Vagina (tissue), 2 donors: ENCODE data around the gene BORCS6. TPM values are rescaled to one million over a fixed set of nuclear protein-coding genes. Genes with fewer than 3 reads are reported as not detected.
"Not testable (repeated sequence)": the region's sequence is repeated elsewhere in the genome, so short reads cannot be mapped to it uniquely, and the experiment has no call there.

Experiments
- DNase-seq, 2 donors: peaks; one replicate each; pipeline ENCODE4 v3.0.0-alpha.2; 2017; ENCODE audit errors: extremely low spot score in 2 of 2
- H3K27ac ChIP-seq: fragments of 200-600 bp; sonication (generic); one replicate; pipeline ENCODE4 v1.5.1; 2019
- H3K27me3 ChIP-seq: fragments of 200-600 bp; sonication (generic); one replicate; pipeline ENCODE4 v1.5.1; 2019
- H3K36me3 ChIP-seq, 2 donors: fragments of 200-600 bp; sonication (generic); one replicate each; pipeline ENCODE4 v1.5.1; 2017 to 2019
- H3K4me1 ChIP-seq: fragments of 200-600 bp; sonication (generic); one replicate; pipeline ENCODE4 v1.5.1; 2019
- H3K4me3 ChIP-seq, 2 donors: fragments of 200-600 bp; sonication (generic); 1 replicate in 1 of 2; 2 replicates in 1 of 2; pipeline ENCODE4 v1.5.1; 2016 to 2019
- H3K9me3 ChIP-seq: fragments of 200-600 bp; sonication (generic); one replicate; pipeline ENCODE4 v1.5.1; 2019
- POLR2A ChIP-seq, 2 donors: fragments of 450-650 bp; IDR thresholded peaks; one replicate each; pipeline ENCODE4 v1.6.1; 2017; ENCODE audit warnings: antibody characterized with exemption in 2 of 2, mild to moderate bottlenecking in 2 of 2, moderate library complexity in 2 of 2
- POLR2AphosphoS5 ChIP-seq, 2 donors: sonication (generic); formaldehyde crosslinking; IDR thresholded peaks; one replicate each; pipeline ENCODE4 v1.9.0; 2017; ENCODE audit warnings: antibody characterized with exemption in 2 of 2, mild to moderate bottlenecking in 2 of 2, low read depth in 1 of 2; ENCODE audit not compliant: insufficient read depth in 1 of 2
- intact Hi-C: fragments of 100-400 bp; cut with DNase I; formaldehyde crosslinking; loops from one replicate; pipeline ENCODE4 v1.15.1; 2023
- total RNA-seq: library from RNA; depleted of rRNA; stranded (reverse); fragments of >200 nt; gene quantifications from one replicate; pipeline ENCODE4 v1.2.3, GENCODE V29; 2016
- TF ChIP-seq, protein P1 (sequence below), 3 experiments: fragments of 450-650 bp in 2 of 3; fragments of 200-600 bp in 1 of 3; sonication (generic) in 1 of 3; IDR thresholded peaks; one replicate each; pipeline ENCODE4 v1.5.1; 2017 to 2019; ENCODE audit warnings: antibody characterized with exemption in 3 of 3, mild to moderate bottlenecking in 2 of 3, moderate library complexity in 2 of 3

BORCS6 gene
- total RNA-seq, 1 donor from 2014 or later = 9.6 TPM

DNA sequence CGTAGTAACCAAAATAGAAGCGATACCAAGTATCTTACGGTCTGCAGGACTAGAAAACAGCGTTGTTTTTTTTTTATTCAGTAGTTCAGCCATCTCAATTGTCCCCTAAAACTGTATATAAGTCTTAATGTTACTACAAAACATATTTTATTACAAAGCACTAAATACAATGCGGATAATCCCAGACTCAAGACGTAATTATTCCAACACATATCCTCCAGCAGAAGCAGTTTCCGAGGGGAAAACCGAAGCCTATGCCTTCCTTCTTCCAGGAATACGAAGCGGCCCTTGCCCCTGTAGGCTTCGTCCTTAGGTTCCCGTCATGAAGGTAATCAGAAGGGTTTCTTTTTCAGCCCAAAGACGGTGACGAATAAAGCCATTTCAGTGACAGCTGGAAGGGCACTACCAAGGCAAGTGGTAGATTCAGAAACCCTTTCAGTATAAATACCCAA lies 16.1 kb downstream of the BORCS6 start:
- intact Hi-C loops = no loop called here
- peak overlapping the region; percentile 92 for H3K27ac ChIP-seq

DNA sequence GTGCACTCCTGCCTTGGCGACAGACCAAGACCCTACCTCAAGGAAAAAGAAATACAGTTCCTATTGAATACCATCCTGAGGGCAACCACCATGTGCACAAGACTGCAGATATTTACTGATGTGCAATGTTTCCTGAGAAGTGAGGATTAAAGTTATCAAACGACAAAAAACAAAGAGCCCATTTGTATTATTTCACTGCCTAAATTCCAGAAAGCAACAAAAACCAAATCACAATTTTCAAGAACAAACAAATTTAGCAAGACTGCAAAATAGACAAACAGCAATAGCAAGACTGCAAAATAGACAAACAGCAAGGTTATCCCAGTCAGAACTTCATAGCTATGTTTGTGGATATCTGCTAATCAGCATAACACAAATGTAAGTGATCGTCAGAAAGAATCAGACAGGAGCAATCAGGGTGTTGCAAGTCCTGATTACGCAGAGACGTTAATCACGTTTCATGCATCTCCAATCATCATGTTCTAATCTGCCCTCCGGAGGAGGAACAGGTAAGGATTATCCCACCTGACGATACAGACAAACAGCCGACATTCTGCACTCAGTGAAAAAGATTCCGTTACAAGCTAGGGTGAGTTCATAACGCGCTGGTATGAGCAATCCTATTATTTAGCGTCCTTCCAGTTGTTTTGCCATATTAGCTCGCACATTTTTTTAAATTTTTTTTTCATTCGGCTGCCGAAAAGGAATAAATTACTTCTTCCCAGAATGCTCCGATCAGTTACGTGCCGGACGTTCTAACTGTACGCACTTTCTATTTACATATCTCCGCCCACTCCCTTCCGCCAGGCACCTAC lies 16.7 kb downstream of the BORCS6 start:
- Histone ChIP-seq H3K36me3 (no peaks in the 10 kb centered on the region), H3K4me1 (peaks cover 32% of the 10 kb centered on the region), H3K4me3 (peak overlapping the region; percentile 18 to 39), H3K9me3 (no peaks in the 10 kb centered on the region), H3K27me3 (no peaks in the 10 kb centered on the region), H3K27ac (peak overlapping the region; percentile 92)
- intact Hi-C loops = no loop called here
- TF ChIP-seq, protein P1, sequence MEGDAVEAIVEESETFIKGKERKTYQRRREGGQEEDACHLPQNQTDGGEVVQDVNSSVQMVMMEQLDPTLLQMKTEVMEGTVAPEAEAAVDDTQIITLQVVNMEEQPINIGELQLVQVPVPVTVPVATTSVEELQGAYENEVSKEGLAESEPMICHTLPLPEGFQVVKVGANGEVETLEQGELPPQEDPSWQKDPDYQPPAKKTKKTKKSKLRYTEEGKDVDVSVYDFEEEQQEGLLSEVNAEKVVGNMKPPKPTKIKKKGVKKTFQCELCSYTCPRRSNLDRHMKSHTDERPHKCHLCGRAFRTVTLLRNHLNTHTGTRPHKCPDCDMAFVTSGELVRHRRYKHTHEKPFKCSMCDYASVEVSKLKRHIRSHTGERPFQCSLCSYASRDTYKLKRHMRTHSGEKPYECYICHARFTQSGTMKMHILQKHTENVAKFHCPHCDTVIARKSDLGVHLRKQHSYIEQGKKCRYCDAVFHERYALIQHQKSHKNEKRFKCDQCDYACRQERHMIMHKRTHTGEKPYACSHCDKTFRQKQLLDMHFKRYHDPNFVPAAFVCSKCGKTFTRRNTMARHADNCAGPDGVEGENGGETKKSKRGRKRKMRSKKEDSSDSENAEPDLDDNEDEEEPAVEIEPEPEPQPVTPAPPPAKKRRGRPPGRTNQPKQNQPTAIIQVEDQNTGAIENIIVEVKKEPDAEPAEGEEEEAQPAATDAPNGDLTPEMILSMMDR (IDR thresholded peaks at IDR 0.05) = no peak
- TF ChIP-seq POLR2A (IDR thresholded peaks at IDR 0.05) (peak; percentile 96 to 99), POLR2AphosphoS5 (IDR thresholded peaks at IDR 0.05; ENCODE audit: insufficient read depth in 1 of 2, low read depth in 1 of 2) (peak; percentile 60 to 98)
- DNase-seq = no peak

More for the DNA sequence above, 16.1 kb downstream of the BORCS6 start:
- peaks cover 32% of the 10 kb centered on the region for H3K4me1 ChIP-seq
- DNase-seq = no peak
- TF ChIP-seq POLR2AphosphoS5 (IDR thresholded peaks at IDR 0.05; ENCODE audit: insufficient read depth in 1 of 2, low read depth in 1 of 2) (no peak), POLR2A (IDR thresholded peaks at IDR 0.05) (no peak)
- TF ChIP-seq, protein P1 (IDR thresholded peaks at IDR 0.05) = no peak
- H3K9me3 ChIP-seq = no peaks in the 10 kb centered on the region
- peak overlapping the region; percentile 18 to 39 for H3K4me3 ChIP-seq
- no peaks in the 10 kb centered on the region for H3K27me3 ChIP-seq
- H3K36me3 ChIP-seq = no peaks in the 10 kb centered on the region

DNA sequence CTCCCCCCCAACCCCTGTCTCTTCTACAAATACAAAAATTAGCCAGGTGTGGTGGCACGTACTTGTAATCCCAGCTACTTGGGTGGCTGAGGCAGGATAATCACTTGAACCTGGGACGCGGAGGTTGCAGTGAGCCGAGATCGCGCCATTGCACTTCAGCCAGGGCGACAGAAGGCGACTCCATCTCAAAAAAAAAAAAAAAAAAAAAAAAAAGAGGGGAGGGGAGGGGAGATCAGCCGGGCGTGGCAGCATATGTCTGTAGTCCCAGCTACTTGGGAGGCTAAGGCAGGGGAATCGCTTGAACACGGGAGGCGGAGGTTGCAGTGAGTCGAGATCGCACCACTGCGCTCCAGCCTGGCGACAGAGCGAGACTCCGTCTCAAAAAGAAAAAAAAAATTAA lies 19.8 kb downstream of the BORCS6 start:
- H3K27me3 ChIP-seq, H3K36me3 ChIP-seq, H3K4me3 ChIP-seq, H3K27ac ChIP-seq, intact Hi-C loops, H3K9me3 ChIP-seq, DNase-seq: not testable (repeated sequence)
- peaks cover 14% of the 10 kb centered on the region for H3K4me1 ChIP-seq

DNA sequence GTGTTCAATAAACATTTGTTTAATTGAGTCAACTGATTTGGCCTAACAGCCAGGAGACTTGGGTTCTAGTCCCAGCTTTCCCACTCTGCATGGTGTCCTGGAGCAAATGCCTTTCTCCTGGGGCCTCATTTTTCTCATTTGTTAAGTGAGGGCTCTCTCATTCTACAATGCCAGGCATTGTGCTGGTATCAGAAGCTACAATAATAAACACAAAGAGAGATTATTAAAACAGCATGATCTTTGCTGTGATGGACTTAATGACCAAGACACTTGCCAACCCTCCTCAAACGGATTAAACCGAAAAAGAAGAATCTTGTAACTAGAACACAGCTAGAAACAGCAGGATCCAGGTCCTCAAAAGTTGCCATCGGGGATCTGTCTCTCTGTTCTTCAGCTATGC lies 22.5 kb downstream of the BORCS6 start:
- Histone ChIP-seq H3K27ac (no peak overlapping the region), H3K4me3 (no peak overlapping the region), H3K4me1 (peaks cover 20% of the 10 kb centered on the region), H3K27me3 (no peaks in the 10 kb centered on the region), H3K36me3 (no peaks in the 10 kb centered on the region), H3K9me3 (no peaks in the 10 kb centered on the region)
- intact Hi-C loops = no loop called here
- no peak for DNase-seq
- TF ChIP-seq POLR2A (IDR thresholded peaks at IDR 0.05) (no peak), POLR2AphosphoS5 (IDR thresholded peaks at IDR 0.05; ENCODE audit: insufficient read depth in 1 of 2, low read depth in 1 of 2) (no peak)
- TF ChIP-seq, protein P1 (IDR thresholded peaks at IDR 0.05) = no peak

DNA sequence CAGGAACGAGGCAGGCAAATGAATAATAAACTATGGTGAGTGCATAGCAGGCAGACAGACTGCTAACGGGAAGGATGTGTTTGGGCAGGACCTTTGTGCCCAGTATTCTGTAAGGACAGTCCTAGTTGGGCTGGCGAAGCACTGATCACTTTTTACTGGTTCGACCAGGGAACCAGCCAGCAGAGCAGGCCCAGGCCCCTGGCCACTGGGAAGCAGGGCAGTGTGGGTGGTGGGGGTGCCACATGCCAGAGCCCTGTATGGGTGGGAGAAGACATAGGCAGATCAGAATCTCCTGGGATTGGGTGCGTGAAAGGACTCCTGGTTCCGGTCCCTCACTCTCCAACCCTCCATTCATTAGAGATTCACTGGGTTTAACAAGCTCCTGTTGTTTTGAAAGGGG lies 23.2 kb downstream of the BORCS6 start:
- Histone ChIP-seq H3K4me1 (peaks cover 25% of the 10 kb centered on the region), H3K27me3 (no peaks in the 10 kb centered on the region), H3K36me3 (no peaks in the 10 kb centered on the region), H3K9me3 (no peaks in the 10 kb centered on the region), H3K4me3 (no peak overlapping the region), H3K27ac (peak overlapping the region; percentile 55)
- TF ChIP-seq POLR2A (IDR thresholded peaks at IDR 0.05) = no peak
- TF ChIP-seq, protein P1 (IDR thresholded peaks at IDR 0.05) = no peak
- no peak for TF ChIP-seq POLR2AphosphoS5 (IDR thresholded peaks at IDR 0.05; ENCODE audit: insufficient read depth in 1 of 2, low read depth in 1 of 2)
- DNase-seq = no peak
- intact Hi-C loops = no loop called here
